Neural cell (in vitro differentiated cells): ENCODE data around the gene CANX. TPM values are rescaled to one million over a fixed set of nuclear protein-coding genes. Genes with fewer than 3 reads are reported as not detected.

ENCODE experiments used
- H2AFZ ChIP-seq: fragments of 200-600, 300-800 bp; sonication (generic), shearing (Covaris generic); 2 replicates; pipeline ENCODE4 v1.6.0; 2014; ENCODE audit warnings: low read depth, mild to moderate bottlenecking, antibody characterized with exemption, low read length, moderate library complexity
- H3F3A ChIP-seq: fragments of 200-600 bp; shearing (Covaris generic); 2 replicates; pipeline ENCODE4 v1.6.1; 2016; ENCODE audit warnings: mild to moderate bottlenecking, moderate library complexity, mixed read lengths, antibody characterized with exemption, low read length; ENCODE audit not compliant: insufficient read depth, poor library complexity, severe bottlenecking
- H3K27ac ChIP-seq: fragments of 200-600, 300-800 bp; sonication (generic), shearing (Covaris generic); 2 replicates; pipeline ENCODE4 v1.5.1; 2014; ENCODE audit warnings: mild to moderate bottlenecking, low read length, moderate library complexity
- H3K27me3 ChIP-seq: fragments of 300-800, 200-600 bp; sonication (generic), shearing (Covaris generic); 2 replicates; pipeline ENCODE4 v1.6.0; 2014; ENCODE audit warnings: mild to moderate bottlenecking, low read depth, low read length, moderate library complexity; ENCODE audit not compliant: insufficient read depth
- H3K36me3 ChIP-seq: fragments of 300-800, 200-600 bp; sonication (generic), shearing (Covaris generic); 2 replicates; pipeline ENCODE4 v1.5.1; 2014; ENCODE audit warnings: mild to moderate bottlenecking, antibody characterized with exemption, low read length, moderate library complexity; ENCODE audit not compliant: insufficient read depth
- H3K4me2 ChIP-seq: fragments of 300-800, 200-600 bp; sonication (generic), shearing (Covaris generic); 2 replicates; pipeline ENCODE4 v1.6.0; 2014; ENCODE audit warnings: mild to moderate bottlenecking, low read length
- H3K4me3 ChIP-seq: fragments of 300-800, 200-600 bp; sonication (generic), shearing (Covaris generic); 2 replicates; pipeline ENCODE4 v1.5.1; 2014; ENCODE audit warnings: mild to moderate bottlenecking, low read length, moderate library complexity
- H3K79me2 ChIP-seq: fragments of 200-600 bp; shearing (Covaris generic); replicated peaks from 2 replicates; pipeline ENCODE4 v1.6.0; 2014; ENCODE audit warnings: mild to moderate bottlenecking, low read length, moderate library complexity; ENCODE audit not compliant: insufficient read depth
- H3K9ac ChIP-seq: fragments of 300-800, 200-600 bp; sonication (generic), shearing (Covaris generic); 2 replicates; pipeline ENCODE4 v1.6.1; 2016; ENCODE audit warnings: mild to moderate bottlenecking, low read length, mixed read lengths
- H3K9me2 ChIP-seq: fragments of 200-600 bp; shearing (Covaris generic); 2 replicates; pipeline ENCODE4 v1.6.1; 2016; ENCODE audit warnings: mild to moderate bottlenecking, low read length, mixed read lengths; ENCODE audit not compliant: insufficient read depth
- H3K9me3 ChIP-seq: fragments of 200-600, 300-800 bp; sonication (generic), shearing (Covaris generic); 2 replicates; pipeline ENCODE4 v1.6.1; 2016; ENCODE audit warnings: mild to moderate bottlenecking, mixed run types, low read length, moderate library complexity, mixed read lengths
- H4K20me1 ChIP-seq: fragments of 200-600 bp; shearing (Covaris generic); 2 replicates; pipeline ENCODE4 v1.6.1; 2016; ENCODE audit warnings: mild to moderate bottlenecking, mixed run types; ENCODE audit not compliant: insufficient read depth
- CTCF ChIP-seq: fragments of 450-650 bp; IDR thresholded peaks from 2 replicates; pipeline ENCODE4 v1.5.1; 2014; ENCODE audit warnings: antibody characterized with exemption, mild to moderate bottlenecking, moderate library complexity; ENCODE audit not compliant: poor library complexity, severe bottlenecking
- EP300 ChIP-seq: fragments of 450-650 bp; conservative IDR thresholded peaks from 2 replicates; pipeline ENCODE4 v1.6.1; 2014; ENCODE audit warnings: antibody characterized with exemption, mild to moderate bottlenecking, moderate library complexity; ENCODE audit not compliant: poor library complexity, severe bottlenecking
- EZH2 ChIP-seq: fragments of 200-600, 300-800 bp; shearing (Covaris generic), sonication (generic); IDR thresholded peaks from 2 replicates; pipeline ENCODE4 v1.6.1; 2014; ENCODE audit warnings: antibody characterized with exemption, low read length, borderline replicate concordance, mild to moderate bottlenecking; ENCODE audit not compliant: insufficient read depth, poor library complexity, severe bottlenecking
- MXI1 ChIP-seq: fragments of 450-650 bp; conservative IDR thresholded peaks from 2 replicates; pipeline ENCODE4 v1.6.1; 2014; ENCODE audit warnings: antibody characterized with exemption, mild to moderate bottlenecking; ENCODE audit not compliant: poor library complexity, severe bottlenecking
- POLR2AphosphoS5 ChIP-seq: IDR thresholded peaks from 2 replicates; pipeline ENCODE4 v1.6.1; 2012
- RAD21 ChIP-seq: fragments of 450-650 bp; conservative IDR thresholded peaks from 2 replicates; pipeline ENCODE4 v1.6.1; 2014; ENCODE audit warnings: antibody characterized with exemption, mild to moderate bottlenecking, moderate library complexity
- SMC3 ChIP-seq: fragments of 450-650 bp; conservative IDR thresholded peaks from 2 replicates; pipeline ENCODE4 v1.6.1; 2014; ENCODE audit warnings: antibody characterized with exemption, mild to moderate bottlenecking, moderate library complexity; ENCODE audit not compliant: poor library complexity
- TAF1 ChIP-seq: IDR thresholded peaks from 2 replicates; pipeline ENCODE4 v1.6.1; 2012; ENCODE audit warnings: low read depth
- polyA plus RNA-seq: library from polyadenylated mRNA; depleted of rRNA; stranded (reverse); fragments of >200 nt; gene quantifications from 2 replicates; pipeline ENCODE4 v1.2.3, GENCODE V29; 2014
- TF ChIP-seq, protein P1 (sequence below): IDR thresholded peaks from 2 replicates; pipeline ENCODE4 v1.6.1; 2012; ENCODE audit warnings: borderline replicate concordance

CANX gene
- polyA plus RNA-seq, 1 donor from 2014 or later: 232 TPM

DNA sequence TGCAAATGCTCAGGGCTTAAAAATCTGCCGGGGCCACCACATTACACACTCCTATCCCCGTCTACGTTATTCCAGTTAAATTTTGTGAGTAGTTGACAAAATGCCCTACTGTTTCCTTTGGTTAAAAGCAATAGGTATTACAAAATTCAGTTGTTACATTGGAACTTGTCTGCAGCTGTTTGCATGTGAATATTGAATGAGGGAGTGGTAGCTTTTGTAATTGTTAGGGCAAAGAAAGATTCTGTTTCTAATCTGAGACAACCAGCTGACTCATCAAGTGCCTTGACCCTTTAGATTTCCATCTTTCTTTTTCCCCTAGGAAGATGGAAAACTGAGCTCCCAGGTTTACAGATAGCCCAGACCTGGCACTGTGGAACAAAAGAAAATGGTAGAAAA, 64.0 kb downstream of the CANX start:
- Histone ChIP-seq H3K9me2 (no peaks in the 10 kb centered on the region), H3K27me3 (no peaks in the 10 kb centered on the region), H4K20me1 (peaks cover 3% of the 10 kb centered on the region), H3K9me3 (no peaks in the 10 kb centered on the region), H2AFZ (no peak overlapping the region), H3K36me3 (no peaks in the 10 kb centered on the region), H3K4me2 (no peak overlapping the region), H3K4me3 (no peak overlapping the region), H3K27ac (no peak overlapping the region), H3F3A (no peaks in the 10 kb centered on the region), H3K79me2 (peaks cover 48% of the 10 kb centered on the region), H3K9ac (no peak overlapping the region)
- TF ChIP-seq CTCF (no peak), MXI1 (no peak), EP300 (no peak), POLR2AphosphoS5 (no peak), TAF1 (no peak), EZH2 (no peak)
- TF ChIP-seq, protein P1, sequence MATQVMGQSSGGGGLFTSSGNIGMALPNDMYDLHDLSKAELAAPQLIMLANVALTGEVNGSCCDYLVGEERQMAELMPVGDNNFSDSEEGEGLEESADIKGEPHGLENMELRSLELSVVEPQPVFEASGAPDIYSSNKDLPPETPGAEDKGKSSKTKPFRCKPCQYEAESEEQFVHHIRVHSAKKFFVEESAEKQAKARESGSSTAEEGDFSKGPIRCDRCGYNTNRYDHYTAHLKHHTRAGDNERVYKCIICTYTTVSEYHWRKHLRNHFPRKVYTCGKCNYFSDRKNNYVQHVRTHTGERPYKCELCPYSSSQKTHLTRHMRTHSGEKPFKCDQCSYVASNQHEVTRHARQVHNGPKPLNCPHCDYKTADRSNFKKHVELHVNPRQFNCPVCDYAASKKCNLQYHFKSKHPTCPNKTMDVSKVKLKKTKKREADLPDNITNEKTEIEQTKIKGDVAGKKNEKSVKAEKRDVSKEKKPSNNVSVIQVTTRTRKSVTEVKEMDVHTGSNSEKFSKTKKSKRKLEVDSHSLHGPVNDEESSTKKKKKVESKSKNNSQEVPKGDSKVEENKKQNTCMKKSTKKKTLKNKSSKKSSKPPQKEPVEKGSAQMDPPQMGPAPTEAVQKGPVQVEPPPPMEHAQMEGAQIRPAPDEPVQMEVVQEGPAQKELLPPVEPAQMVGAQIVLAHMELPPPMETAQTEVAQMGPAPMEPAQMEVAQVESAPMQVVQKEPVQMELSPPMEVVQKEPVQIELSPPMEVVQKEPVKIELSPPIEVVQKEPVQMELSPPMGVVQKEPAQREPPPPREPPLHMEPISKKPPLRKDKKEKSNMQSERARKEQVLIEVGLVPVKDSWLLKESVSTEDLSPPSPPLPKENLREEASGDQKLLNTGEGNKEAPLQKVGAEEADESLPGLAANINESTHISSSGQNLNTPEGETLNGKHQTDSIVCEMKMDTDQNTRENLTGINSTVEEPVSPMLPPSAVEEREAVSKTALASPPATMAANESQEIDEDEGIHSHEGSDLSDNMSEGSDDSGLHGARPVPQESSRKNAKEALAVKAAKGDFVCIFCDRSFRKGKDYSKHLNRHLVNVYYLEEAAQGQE: no peak

- Histone ChIP-seq H3K4me2 (no peak overlapping the region), H3K9me3 (no peaks in the 10 kb centered on the region), H3K4me3 (no peak overlapping the region), H3K9me2 (no peaks in the 10 kb centered on the region), H3K36me3 (no peaks in the 10 kb centered on the region), H3K79me2 (peaks cover 45% of the 10 kb centered on the region), H3K9ac (no peak overlapping the region), H3K27me3 (no peaks in the 10 kb centered on the region), H2AFZ (no peak overlapping the region), H3K27ac (no peak overlapping the region), H4K20me1 (peaks cover 2% of the 10 kb centered on the region), H3F3A (no peaks in the 10 kb centered on the region)
- TF ChIP-seq EP300 (no peak), TAF1 (no peak), POLR2AphosphoS5 (no peak), RAD21 (peak; percentile 77), SMC3 (peak; percentile 62), CTCF (peak; percentile 93), MXI1 (no peak), EZH2 (no peak)
- TF ChIP-seq, protein P1: no peak
Observed at GRCh38 chr5:179763215-179763945, 64.6 kb downstream of the CANX start.
